ENCODE measurements around the gene ANXA9.
A peak's percentile ranks its signal among the peaks of the same experiment; 100 is the strongest.

Gene ANXA9

DNA sequence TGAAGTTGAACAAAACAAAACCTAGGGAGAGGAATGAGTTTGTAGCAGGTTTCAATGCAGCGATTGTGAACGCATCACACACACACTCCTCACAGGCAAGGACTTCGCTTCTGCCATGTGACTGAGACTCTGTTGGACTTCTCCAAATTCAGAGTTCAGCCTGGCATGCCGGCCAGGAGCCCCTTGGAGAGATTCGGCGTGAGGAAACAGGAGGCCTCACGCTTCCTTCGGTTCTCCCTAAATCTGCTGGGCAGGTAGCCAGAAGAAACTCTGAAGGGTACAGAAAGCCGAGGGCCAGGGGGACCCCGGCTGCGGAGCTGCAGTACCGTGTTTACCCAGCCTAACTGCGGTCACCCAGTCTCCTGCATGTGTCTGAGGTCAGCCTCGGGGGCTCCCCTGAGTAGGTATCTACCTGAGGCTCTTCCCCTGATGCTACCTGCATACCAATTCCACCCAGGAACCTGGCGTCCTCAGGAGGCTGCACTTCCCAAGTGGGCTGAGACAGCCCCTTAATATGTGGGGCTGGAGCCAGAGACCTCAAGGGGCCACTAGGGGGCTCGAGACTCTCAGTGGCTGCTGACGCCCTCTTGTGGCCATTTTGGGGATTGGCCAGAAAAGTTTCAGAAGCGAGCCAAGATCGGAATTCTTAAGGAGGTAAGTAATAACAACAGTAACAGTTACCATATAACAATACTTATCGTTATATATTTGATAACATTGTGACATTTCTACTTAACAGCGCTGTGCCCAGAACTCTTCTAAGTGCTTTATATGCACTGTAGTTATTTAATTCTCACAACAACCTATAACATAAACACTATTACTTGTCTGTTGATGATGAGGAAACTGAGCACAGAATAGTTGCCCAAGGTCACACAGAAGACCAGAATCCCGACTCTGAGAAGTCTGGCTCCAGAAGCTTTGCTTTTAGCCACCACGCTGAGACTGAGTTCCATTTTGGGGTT, 2.7 kb upstream of the ANXA9 start:
- TF ChIP-seq, protein P1, sequence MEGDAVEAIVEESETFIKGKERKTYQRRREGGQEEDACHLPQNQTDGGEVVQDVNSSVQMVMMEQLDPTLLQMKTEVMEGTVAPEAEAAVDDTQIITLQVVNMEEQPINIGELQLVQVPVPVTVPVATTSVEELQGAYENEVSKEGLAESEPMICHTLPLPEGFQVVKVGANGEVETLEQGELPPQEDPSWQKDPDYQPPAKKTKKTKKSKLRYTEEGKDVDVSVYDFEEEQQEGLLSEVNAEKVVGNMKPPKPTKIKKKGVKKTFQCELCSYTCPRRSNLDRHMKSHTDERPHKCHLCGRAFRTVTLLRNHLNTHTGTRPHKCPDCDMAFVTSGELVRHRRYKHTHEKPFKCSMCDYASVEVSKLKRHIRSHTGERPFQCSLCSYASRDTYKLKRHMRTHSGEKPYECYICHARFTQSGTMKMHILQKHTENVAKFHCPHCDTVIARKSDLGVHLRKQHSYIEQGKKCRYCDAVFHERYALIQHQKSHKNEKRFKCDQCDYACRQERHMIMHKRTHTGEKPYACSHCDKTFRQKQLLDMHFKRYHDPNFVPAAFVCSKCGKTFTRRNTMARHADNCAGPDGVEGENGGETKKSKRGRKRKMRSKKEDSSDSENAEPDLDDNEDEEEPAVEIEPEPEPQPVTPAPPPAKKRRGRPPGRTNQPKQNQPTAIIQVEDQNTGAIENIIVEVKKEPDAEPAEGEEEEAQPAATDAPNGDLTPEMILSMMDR (IDR thresholded peaks at IDR 0.05; ENCODE audit: control extremely low read depth, extremely low read depth, low read depth, missing control alignments), result peak; percentile 100
- DNase-seq (ENCODE audit: extremely low spot score), result peak; percentile 90
- ChIA-PET CTCF (interaction anchor here (0.8 to 10.9 kb wide), 15 partner anchors 9 to 419 kb away, joined by 3 to 158 read pairs (median 5); partner anchors contain the start of genes GOLPH3L and MINDY1), POLR2A (no interaction called here)

- ChIA-PET POLR2A (no interaction called here), CTCF (interaction anchor here (0.7 to 10.9 kb wide), 6 partner anchors 12 to 421 kb away, joined by 3 to 158 read pairs (median 16); partner anchors contain the start of gene MINDY1)
Observed at GRCh38 chr1:150981177-150981804, 801 bp upstream of the ANXA9 start.

DNA sequence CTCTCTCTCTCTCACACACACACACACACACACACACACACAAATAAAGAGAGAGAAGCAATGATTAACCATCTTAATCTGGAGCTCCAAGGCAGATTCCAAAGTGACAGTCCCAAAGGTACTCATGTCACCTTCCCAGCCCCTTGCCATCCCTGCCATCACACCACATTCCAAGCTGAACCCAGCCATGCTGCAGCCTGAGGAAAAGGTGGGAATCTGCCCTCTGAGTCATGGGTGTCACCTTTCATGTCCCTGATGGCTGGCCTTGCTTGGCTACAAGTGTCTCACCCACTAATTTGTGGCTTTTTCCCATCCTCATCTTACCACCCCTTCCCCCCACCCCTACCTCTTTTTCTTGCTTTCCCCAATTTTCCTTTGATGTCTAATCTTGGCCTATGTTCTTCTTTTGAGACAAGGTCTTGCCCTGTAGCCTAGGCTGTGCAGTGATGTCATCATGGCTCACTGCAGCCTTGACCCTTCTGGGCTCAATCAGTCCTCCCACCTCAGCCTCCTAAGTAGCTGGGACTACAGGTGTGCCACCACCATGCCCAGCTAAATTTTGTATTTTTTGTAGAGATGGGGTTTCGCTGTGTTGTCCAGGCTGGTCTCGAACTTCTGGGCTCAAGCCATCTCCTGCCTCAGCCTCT, 3.2 kb downstream of the ANXA9 start:
- POLR2A ChIA-PET, result no interaction called here
- DNase-seq (ENCODE audit: extremely low spot score), result no peak
- TF ChIP-seq, protein P1 (IDR thresholded peaks at IDR 0.05; ENCODE audit: control extremely low read depth, extremely low read depth, low read depth, missing control alignments), result no peak
- CTCF ChIA-PET, result interaction anchor here (0.9 to 10.9 kb wide), 5 partner anchors 9 to 72 kb away, joined by 3 to 158 read pairs (median 5); no protein-coding TSS in a partner anchor

More at GRCh38 chr1:150981177-150981804, 801 bp upstream of the ANXA9 start:
- TF ChIP-seq, protein P1 (IDR thresholded peaks at IDR 0.05; ENCODE audit: control extremely low read depth, extremely low read depth, low read depth, missing control alignments), result no peak
- no peak for DNase-seq (ENCODE audit: extremely low spot score)

DNA sequence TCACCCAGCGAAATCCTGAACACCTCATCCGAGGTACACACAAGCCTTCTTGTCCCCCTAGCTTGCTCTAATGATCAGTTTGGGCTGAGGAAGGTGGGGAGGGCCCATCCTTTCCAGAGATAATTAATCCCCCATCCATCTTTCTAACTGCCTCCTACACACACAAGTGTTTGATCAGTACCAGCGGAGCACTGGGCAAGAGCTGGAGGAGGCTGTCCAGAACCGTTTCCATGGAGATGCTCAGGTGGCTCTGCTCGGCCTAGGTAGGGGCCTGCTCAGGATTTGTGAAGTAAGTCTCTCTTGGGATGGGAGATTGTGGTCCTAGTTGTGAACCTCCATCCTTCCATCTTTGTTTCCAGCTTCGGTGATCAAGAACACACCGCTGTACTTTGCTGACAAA, 5.8 kb downstream of the ANXA9 start:
- ChIA-PET CTCF (interaction anchor here (1.7 to 10.9 kb wide), 2 partner anchors 10 kb away, joined by 9 to 158 read pairs; no protein-coding TSS in a partner anchor), POLR2A (no interaction called here)
- TF ChIP-seq, protein P1 (IDR thresholded peaks at IDR 0.05; ENCODE audit: control extremely low read depth, extremely low read depth, low read depth, missing control alignments), result no peak
- DNase-seq (ENCODE audit: extremely low spot score), result no peak

- POLR2A ChIA-PET, result interaction anchor here (0.6 kb wide), 1 partner anchor 432 kb away, joined by 4 read pairs; no protein-coding TSS in a partner anchor
- CTCF ChIA-PET, result no interaction called here
- DNase-seq (ENCODE audit: extremely low spot score), result no peak
- TF ChIP-seq, protein P1 (IDR thresholded peaks at IDR 0.05; ENCODE audit: control extremely low read depth, extremely low read depth, low read depth, missing control alignments), result no peak
Observed at GRCh38 chr1:150992626-150993025, 10.5 kb downstream of the ANXA9 start.

DNA sequence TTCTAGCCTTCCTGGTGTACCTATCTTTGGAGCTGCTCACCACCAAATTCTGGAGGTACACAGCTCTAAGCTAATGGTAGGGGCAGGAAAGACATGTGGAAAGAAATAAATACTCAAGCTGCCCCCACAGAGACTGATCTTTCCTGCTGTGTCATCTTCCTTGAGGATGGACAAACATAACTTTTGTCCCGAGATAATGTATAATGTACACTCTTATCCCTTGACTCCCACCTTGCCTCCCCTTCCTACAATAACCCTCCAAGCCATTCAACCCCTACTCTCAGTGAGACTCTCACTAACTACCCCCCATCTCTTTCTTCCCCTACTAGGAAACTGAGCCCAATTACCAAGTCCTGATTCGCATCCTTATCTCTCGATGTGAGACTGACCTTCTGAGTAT, 12.2 kb downstream of the ANXA9 start:
- no peak for DNase-seq (ENCODE audit: extremely low spot score)
- POLR2A ChIA-PET, result no interaction called here
- CTCF ChIA-PET, result interaction anchor here (1.0 to 9.7 kb wide), 17 partner anchors 8 to 738 kb away, joined by 3 to 158 read pairs (median 6); partner anchors contain the start of genes ANXA9, CA14, CERS2 and GOLPH3L
- TF ChIP-seq, protein P1 (IDR thresholded peaks at IDR 0.05; ENCODE audit: control extremely low read depth, extremely low read depth, low read depth, missing control alignments), result no peak

Data from GM10248 (cell line).